CD14-positive monocyte (primary cell): ENCODE data around the gene DDI2. TPM values are rescaled to one million over a fixed set of nuclear protein-coding genes. Genes with fewer than 3 reads are reported as not detected.

ENCODE experiments used
- DNase-seq, 3 donors: peaks; one replicate each; pipeline ENCODE4 v3.0.0-alpha.2; 2011 to 2022
- H2AFZ ChIP-seq: 2 replicates; pipeline ENCODE4 v1.6.0; 2012; ENCODE audit warnings: mild to moderate bottlenecking, low read depth, low read length, inconsistent platforms; ENCODE audit not compliant: insufficient read depth, poor library complexity, severe bottlenecking
- H3K27ac ChIP-seq, 2 donors: 1 replicate in 1 of 2; 2 replicates in 1 of 2; pipeline ENCODE4 v1.5.1; 2012 to 2013; ENCODE audit warnings: low read length in 2 of 2, control low read depth in 1 of 2, inconsistent platforms in 1 of 2, low read depth in 1 of 2, mild to moderate bottlenecking in 1 of 2
- H3K27me3 ChIP-seq, 2 donors: one replicate each; pipeline versions ENCODE4 v1.6.0 to v1.6.1; 2011 to 2013; ENCODE audit warnings: low read length in 2 of 2; ENCODE audit not compliant: control insufficient read depth in 2 of 2, insufficient read depth in 2 of 2
- H3K36me3 ChIP-seq, 2 donors: replicated peaks in 1 of 2; 1 replicate in 1 of 2; 2 replicates in 1 of 2; pipeline versions ENCODE4 v1.5.1 to v1.6.1; 2012 to 2013; ENCODE audit warnings: low read length in 2 of 2, control low read depth in 1 of 2, inconsistent platforms in 1 of 2, mild to moderate bottlenecking in 1 of 2; ENCODE audit not compliant: insufficient read depth in 2 of 2, control insufficient read depth in 1 of 2
- H3K4me1 ChIP-seq, 2 donors: 1 replicate in 1 of 2; 2 replicates in 1 of 2; pipeline versions ENCODE4 v1.5.1 to v1.6.1; 2012 to 2013; ENCODE audit warnings: low read length in 2 of 2, control low read depth in 1 of 2, inconsistent platforms in 1 of 2, mild to moderate bottlenecking in 1 of 2, moderate library complexity in 1 of 2; ENCODE audit not compliant: insufficient read depth in 2 of 2, control insufficient read depth in 1 of 2
- H3K4me2 ChIP-seq: replicated peaks from 2 replicates; pipeline ENCODE3; 2012; ENCODE audit warnings: low read length, moderate library complexity, mild to moderate bottlenecking; ENCODE audit not compliant: poor library complexity, severe bottlenecking; ENCODE audit errors: extremely low read depth
- H3K4me3 ChIP-seq, 3 experiments: fragments of 200-600 bp in 1 of 3; sonication (generic) in 1 of 3; replicated peaks in 1 of 3; 1 replicate in 2 of 3; 2 replicates in 1 of 3; pipeline ENCODE4 v1.5.1; 2011 to 2013; ENCODE audit warnings: low read length in 3 of 3, mild to moderate bottlenecking in 3 of 3, control low read depth in 2 of 3, low read depth in 2 of 3, inconsistent platforms in 1 of 3, moderate library complexity in 1 of 3
- H3K79me2 ChIP-seq: 2 replicates; pipeline ENCODE4 v1.6.0; 2012; ENCODE audit warnings: mild to moderate bottlenecking, control low read depth, inconsistent platforms, low read length, moderate library complexity; ENCODE audit not compliant: insufficient read depth
- H3K9ac ChIP-seq: 2 replicates; pipeline ENCODE4 v1.6.0; 2017; ENCODE audit warnings: low read length, mild to moderate bottlenecking; ENCODE audit not compliant: insufficient read depth, poor library complexity, severe bottlenecking
- H3K9me3 ChIP-seq, 2 donors: replicated peaks in 1 of 2; 1 replicate in 1 of 2; 2 replicates in 1 of 2; pipeline versions ENCODE4 v1.5.1 to v1.6.1; 2012 to 2013; ENCODE audit warnings: low read length in 2 of 2, control low read depth in 1 of 2; ENCODE audit not compliant: control insufficient read depth in 1 of 2, insufficient read depth in 1 of 2
- H4K20me1 ChIP-seq: 2 replicates; pipeline ENCODE4 v1.6.0; 2012; ENCODE audit warnings: mild to moderate bottlenecking, low read length, control low read depth, moderate library complexity; ENCODE audit not compliant: insufficient read depth
- H3K27ac Mint-ChIP-seq, 7 donors: one replicate each; pipeline ENCODE4 v1.8.0; 2020; ENCODE audit warnings: mild to moderate bottlenecking in 7 of 7, mixed read lengths in 7 of 7, moderate library complexity in 6 of 7, inconsistent platforms in 2 of 7
- H3K27me3 Mint-ChIP-seq, 3 donors: one replicate each; pipeline ENCODE4 v1.8.0; 2021 to 2022; ENCODE audit warnings: low read depth in 3 of 3, mild to moderate bottlenecking in 3 of 3, mixed read lengths in 3 of 3, moderate library complexity in 3 of 3, inconsistent platforms in 1 of 3
- H3K36me3 Mint-ChIP-seq, 2 donors: one replicate each; pipeline ENCODE4 v1.8.0; 2020; ENCODE audit warnings: mixed read lengths in 2 of 2, inconsistent platforms in 1 of 2, mild to moderate bottlenecking in 1 of 2
- H3K4me1 Mint-ChIP-seq: one replicate; pipeline ENCODE4 v1.8.0; 2020; ENCODE audit warnings: mild to moderate bottlenecking, mixed read lengths
- H3K4me3 Mint-ChIP-seq, 2 donors: one replicate each; pipeline ENCODE4 v1.8.0; 2020; ENCODE audit warnings: mild to moderate bottlenecking in 2 of 2, mixed read lengths in 2 of 2, moderate library complexity in 1 of 2
- H3K9me3 Mint-ChIP-seq, 7 donors: one replicate each; pipeline ENCODE4 v1.8.0; 2020 to 2022; ENCODE audit warnings: mixed read lengths in 7 of 7, mild to moderate bottlenecking in 6 of 7, moderate library complexity in 6 of 7, inconsistent platforms in 2 of 7
- WGBS: methylation state at CpG from one replicate; pipeline ENCODE4 v1.1.5; 2013; ENCODE audit warnings: missing lambda C conversion rate; ENCODE audit not compliant: insufficient coverage; 5-methylcytosine and 5-hydroxymethylcytosine counted together
- intact Hi-C, 2 donors: fragments of 100-400 bp; cut with micrococcal nuclease; formaldehyde crosslinking; loops; one replicate each; pipeline versions ENCODE4 v1.15.0 to v1.15.1; 2023
- polyA plus RNA-seq, 3 donors: library from polyadenylated mRNA; depleted of rRNA in 1 of 3; unstranded in 2 of 3; stranded (reverse) in 1 of 3; fragments of 300-500 nt in 2 of 3; fragments of >200 nt in 1 of 3; fragmentation: Illumina TruSeq in 2 of 3; gene quantifications; 1 replicate in 2 of 3; 2 replicates in 1 of 3; pipeline ENCODE4 v1.2.3, GENCODE V29; 2012 to 2021
- TF ChIP-seq, protein P1 (sequence below): fragments of 200-600 bp; IDR thresholded peaks from one replicate; pipeline ENCODE4 v1.8.0; 2022; ENCODE audit warnings: antibody characterized with exemption, mild to moderate bottlenecking

Gene DDI2
- polyA plus RNA-seq, 3 donors = 2.5 to 5.4 (median 3.2) TPM

DNA sequence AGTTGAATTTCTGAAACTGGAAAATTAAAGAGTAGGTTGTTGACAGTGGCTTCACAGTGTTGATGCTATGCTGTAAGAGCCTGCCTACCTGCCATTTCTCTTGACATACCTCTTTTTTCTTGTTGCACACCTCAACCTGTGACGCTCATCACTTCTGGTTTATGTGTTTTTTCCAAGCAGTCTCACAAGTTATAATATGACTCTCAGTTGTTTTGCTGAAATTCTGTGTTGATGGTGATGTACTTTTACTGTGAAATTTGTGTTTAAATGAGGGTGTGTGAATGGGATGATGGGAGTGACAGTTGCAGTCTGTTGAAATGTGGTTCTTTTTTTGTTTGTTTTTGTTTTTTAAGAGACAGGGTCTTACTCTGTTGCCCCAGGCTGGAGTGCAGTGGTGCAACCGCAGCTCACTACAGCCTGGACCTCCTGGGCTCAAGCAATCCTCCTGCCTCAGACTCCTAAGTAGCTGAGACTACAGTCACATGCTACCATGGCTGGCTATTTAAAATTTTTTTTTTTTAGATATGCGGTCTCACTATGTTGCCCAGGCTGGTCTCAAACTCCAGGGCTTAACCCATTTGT, 7.0 kb downstream of the DDI2 start:
- no peak overlapping the region for H3K4me2 ChIP-seq
- peaks cover 22 to 30% of the 10 kb centered on the region in 2 donors for H3K36me3 ChIP-seq
- H3K9me3 ChIP-seq = no peaks in the 10 kb centered on the region
- H3K36me3 Mint-ChIP-seq = peaks cover 26 to 35% of the 10 kb centered on the region in 2 donors
- no peaks in the 10 kb centered on the region for H3K27me3 ChIP-seq
- peaks cover 0 to 2% (median 0%) of the 10 kb centered on the region in 3 donors for H3K27me3 Mint-ChIP-seq
- H3K4me3 ChIP-seq = no peak overlapping the region
- H3K9ac ChIP-seq = no peak overlapping the region
- intact Hi-C loops = no loop called here
- peak overlapping the region in 2 of 7 donors; percentile 1 to 4 for H3K27ac Mint-ChIP-seq
- H3K9me3 Mint-ChIP-seq = no peaks in the 10 kb centered on the region
- H3K27ac ChIP-seq = no peak overlapping the region
- H3K4me1 ChIP-seq = peaks cover 16 to 27% of the 10 kb centered on the region in 2 donors
- TF ChIP-seq, protein P1, sequence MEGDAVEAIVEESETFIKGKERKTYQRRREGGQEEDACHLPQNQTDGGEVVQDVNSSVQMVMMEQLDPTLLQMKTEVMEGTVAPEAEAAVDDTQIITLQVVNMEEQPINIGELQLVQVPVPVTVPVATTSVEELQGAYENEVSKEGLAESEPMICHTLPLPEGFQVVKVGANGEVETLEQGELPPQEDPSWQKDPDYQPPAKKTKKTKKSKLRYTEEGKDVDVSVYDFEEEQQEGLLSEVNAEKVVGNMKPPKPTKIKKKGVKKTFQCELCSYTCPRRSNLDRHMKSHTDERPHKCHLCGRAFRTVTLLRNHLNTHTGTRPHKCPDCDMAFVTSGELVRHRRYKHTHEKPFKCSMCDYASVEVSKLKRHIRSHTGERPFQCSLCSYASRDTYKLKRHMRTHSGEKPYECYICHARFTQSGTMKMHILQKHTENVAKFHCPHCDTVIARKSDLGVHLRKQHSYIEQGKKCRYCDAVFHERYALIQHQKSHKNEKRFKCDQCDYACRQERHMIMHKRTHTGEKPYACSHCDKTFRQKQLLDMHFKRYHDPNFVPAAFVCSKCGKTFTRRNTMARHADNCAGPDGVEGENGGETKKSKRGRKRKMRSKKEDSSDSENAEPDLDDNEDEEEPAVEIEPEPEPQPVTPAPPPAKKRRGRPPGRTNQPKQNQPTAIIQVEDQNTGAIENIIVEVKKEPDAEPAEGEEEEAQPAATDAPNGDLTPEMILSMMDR = no peak
- peaks cover 87% of the 10 kb centered on the region for H4K20me1 ChIP-seq
- no peak overlapping the region for H2AFZ ChIP-seq
- 100% methylated on average over 1 of the region's 3 CpGs for WGBS
- H3K4me3 Mint-ChIP-seq = no peak overlapping the region
- peaks cover 33% of the 10 kb centered on the region for H3K4me1 Mint-ChIP-seq
- H3K79me2 ChIP-seq = peaks cover 94% of the 10 kb centered on the region
- no peak for DNase-seq

DNA sequence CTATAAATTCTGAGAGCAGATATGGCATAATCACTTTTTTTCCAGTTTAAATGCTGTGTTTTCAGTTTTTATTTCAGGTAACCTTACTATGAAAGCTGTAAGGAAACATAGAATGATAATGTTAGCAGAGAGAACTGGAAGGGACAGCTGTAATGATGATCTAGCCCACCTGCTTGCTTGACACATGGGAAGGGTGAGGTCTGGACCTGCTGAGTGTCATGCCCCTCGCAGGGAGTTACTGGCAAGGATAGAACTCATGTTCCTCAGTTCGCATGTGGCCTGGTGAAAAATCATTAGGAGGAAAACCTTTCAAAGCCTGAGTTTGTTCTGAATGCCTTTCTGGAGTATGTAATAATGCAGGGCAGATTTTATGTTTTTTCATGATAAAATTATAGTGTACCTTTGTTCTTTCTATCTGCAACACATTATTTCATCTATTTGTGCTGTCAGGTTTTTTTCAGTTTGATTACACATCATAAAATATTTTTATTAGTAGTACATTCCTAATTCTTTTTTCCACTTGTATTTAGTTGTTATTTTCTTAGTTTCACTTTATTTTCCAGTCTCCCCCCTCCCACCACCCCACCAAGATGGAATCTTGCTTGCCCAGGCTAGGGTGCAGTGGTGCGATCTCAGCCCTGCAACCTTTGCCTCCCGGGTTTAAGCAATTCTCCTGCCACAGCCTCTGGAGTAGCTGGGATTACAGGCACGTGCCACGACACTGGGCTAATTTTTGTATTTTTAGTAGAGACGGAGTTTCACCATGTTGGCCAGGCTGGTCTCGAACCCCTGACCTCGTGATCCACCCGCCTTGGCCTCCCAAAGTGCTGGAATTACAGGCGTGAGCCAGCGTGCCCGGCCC, 8.0 kb downstream of the DDI2 start:
- Histone ChIP-seq H3K4me2 (no peak overlapping the region), H3K27me3 (no peaks in the 10 kb centered on the region), H3K9me3 (no peaks in the 10 kb centered on the region), H2AFZ (no peak overlapping the region), H3K27ac (no peak overlapping the region), H3K4me3 (no peak overlapping the region), H3K36me3 (peaks cover 27 to 40% of the 10 kb centered on the region in 2 donors), H3K79me2 (peaks cover 88% of the 10 kb centered on the region), H3K9ac (no peak overlapping the region), H4K20me1 (peaks cover 87% of the 10 kb centered on the region), H3K4me1 (peaks cover 5 to 17% of the 10 kb centered on the region in 2 donors)
- Mint-ChIP-seq H3K27ac (peak overlapping the region in 5 of 7 donors; percentile 1 to 65 (median 56)), H3K9me3 (no peaks in the 10 kb centered on the region), H3K36me3 (peaks cover 33 to 45% of the 10 kb centered on the region in 2 donors), H3K4me1 (peaks cover 24% of the 10 kb centered on the region), H3K4me3 (no peak overlapping the region), H3K27me3 (peaks cover 0 to 2% (median 0%) of the 10 kb centered on the region in 3 donors)
- TF ChIP-seq, protein P1 = no peak
- no peak for DNase-seq
- WGBS = 94% methylated on average over 12 of the region's 13 CpGs
- intact Hi-C loops = no loop called here
